Vagina (tissue), 2 donors: ENCODE measurements around the gene JAM3. TPM values are rescaled to one million over a fixed set of nuclear protein-coding genes. Genes with fewer than 3 reads are reported as not detected.

Experiments
- DNase-seq, 2 donors: peaks; one replicate each; pipeline ENCODE4 v3.0.0-alpha.2; 2017; ENCODE audit errors: extremely low spot score in 2 of 2
- H3K27ac ChIP-seq: fragments of 200-600 bp; sonication (generic); one replicate; pipeline ENCODE4 v1.5.1; 2019
- H3K27me3 ChIP-seq: fragments of 200-600 bp; sonication (generic); one replicate; pipeline ENCODE4 v1.5.1; 2019
- H3K36me3 ChIP-seq, 2 donors: fragments of 200-600 bp; sonication (generic); one replicate each; pipeline ENCODE4 v1.5.1; 2017 to 2019
- H3K4me1 ChIP-seq: fragments of 200-600 bp; sonication (generic); one replicate; pipeline ENCODE4 v1.5.1; 2019
- H3K4me3 ChIP-seq, 2 donors: fragments of 200-600 bp; sonication (generic); 1 replicate in 1 of 2; 2 replicates in 1 of 2; pipeline ENCODE4 v1.5.1; 2016 to 2019
- H3K9me3 ChIP-seq: fragments of 200-600 bp; sonication (generic); one replicate; pipeline ENCODE4 v1.5.1; 2019
- POLR2A ChIP-seq, 2 donors: fragments of 450-650 bp; IDR thresholded peaks; one replicate each; pipeline ENCODE4 v1.6.1; 2017; ENCODE audit warnings: antibody characterized with exemption in 2 of 2, mild to moderate bottlenecking in 2 of 2, moderate library complexity in 2 of 2
- POLR2AphosphoS5 ChIP-seq, 2 donors: sonication (generic); formaldehyde crosslinking; IDR thresholded peaks; one replicate each; pipeline ENCODE4 v1.9.0; 2017; ENCODE audit warnings: antibody characterized with exemption in 2 of 2, mild to moderate bottlenecking in 2 of 2, low read depth in 1 of 2; ENCODE audit not compliant: insufficient read depth in 1 of 2
- intact Hi-C: fragments of 100-400 bp; cut with DNase I; formaldehyde crosslinking; loops from one replicate; pipeline ENCODE4 v1.15.1; 2023
- total RNA-seq: library from RNA; depleted of rRNA; stranded (reverse); fragments of >200 nt; gene quantifications from one replicate; pipeline ENCODE4 v1.2.3, GENCODE V29; 2016
- TF ChIP-seq, protein P1 (sequence below), 3 experiments: fragments of 450-650 bp in 2 of 3; fragments of 200-600 bp in 1 of 3; sonication (generic) in 1 of 3; IDR thresholded peaks; one replicate each; pipeline ENCODE4 v1.5.1; 2017 to 2019; ENCODE audit warnings: antibody characterized with exemption in 3 of 3, mild to moderate bottlenecking in 2 of 3, moderate library complexity in 2 of 3

Gene JAM3
- total RNA-seq, 1 donor from 2014 or later: 31.7 TPM

DNA sequence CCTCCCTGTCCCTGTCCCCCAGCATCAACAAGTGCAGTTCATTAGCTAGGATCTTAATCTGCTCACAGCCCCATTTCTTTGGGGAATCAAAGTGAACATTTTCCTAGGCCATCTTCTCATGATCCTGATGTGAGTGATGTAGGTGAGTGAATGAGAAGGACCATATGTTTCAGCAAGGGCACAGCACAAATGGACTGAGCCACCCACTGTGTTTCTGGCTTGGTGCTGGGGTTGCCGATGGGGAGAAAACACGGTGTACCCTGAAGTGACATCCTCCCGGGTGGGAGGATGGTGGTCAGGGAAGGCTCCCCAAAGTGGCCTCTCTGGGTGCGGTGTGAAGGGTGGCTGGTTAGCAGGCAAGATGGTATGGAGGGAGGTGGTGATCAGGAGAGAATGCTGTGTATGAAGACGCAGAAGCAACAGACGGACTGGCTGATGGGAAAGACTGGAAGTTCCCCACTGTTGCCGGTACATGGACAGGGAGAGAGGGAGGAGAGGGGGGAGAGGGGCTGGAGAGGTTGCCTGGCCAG, 72.2 kb downstream of the JAM3 start:
- TF ChIP-seq, protein P1, sequence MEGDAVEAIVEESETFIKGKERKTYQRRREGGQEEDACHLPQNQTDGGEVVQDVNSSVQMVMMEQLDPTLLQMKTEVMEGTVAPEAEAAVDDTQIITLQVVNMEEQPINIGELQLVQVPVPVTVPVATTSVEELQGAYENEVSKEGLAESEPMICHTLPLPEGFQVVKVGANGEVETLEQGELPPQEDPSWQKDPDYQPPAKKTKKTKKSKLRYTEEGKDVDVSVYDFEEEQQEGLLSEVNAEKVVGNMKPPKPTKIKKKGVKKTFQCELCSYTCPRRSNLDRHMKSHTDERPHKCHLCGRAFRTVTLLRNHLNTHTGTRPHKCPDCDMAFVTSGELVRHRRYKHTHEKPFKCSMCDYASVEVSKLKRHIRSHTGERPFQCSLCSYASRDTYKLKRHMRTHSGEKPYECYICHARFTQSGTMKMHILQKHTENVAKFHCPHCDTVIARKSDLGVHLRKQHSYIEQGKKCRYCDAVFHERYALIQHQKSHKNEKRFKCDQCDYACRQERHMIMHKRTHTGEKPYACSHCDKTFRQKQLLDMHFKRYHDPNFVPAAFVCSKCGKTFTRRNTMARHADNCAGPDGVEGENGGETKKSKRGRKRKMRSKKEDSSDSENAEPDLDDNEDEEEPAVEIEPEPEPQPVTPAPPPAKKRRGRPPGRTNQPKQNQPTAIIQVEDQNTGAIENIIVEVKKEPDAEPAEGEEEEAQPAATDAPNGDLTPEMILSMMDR (IDR thresholded peaks at IDR 0.05): no peak
- TF ChIP-seq POLR2A (IDR thresholded peaks at IDR 0.05) (no peak), POLR2AphosphoS5 (IDR thresholded peaks at IDR 0.05; ENCODE audit: insufficient read depth in 1 of 2, low read depth in 1 of 2) (no peak)
- Histone ChIP-seq H3K4me3 (no peak overlapping the region), H3K4me1 (peaks cover 16% of the 10 kb centered on the region), H3K27ac (peak overlapping the region; percentile 61), H3K9me3 (no peaks in the 10 kb centered on the region), H3K27me3 (no peaks in the 10 kb centered on the region), H3K36me3 (peaks cover 0 to 9% of the 10 kb centered on the region in 2 donors)
- DNase-seq: no peak
- intact Hi-C loops: loop anchor here (5.0 to 10.0 kb wide), 2 partner anchors 74 to 226 kb away; partner anchors contain the start of gene JAM3

DNA sequence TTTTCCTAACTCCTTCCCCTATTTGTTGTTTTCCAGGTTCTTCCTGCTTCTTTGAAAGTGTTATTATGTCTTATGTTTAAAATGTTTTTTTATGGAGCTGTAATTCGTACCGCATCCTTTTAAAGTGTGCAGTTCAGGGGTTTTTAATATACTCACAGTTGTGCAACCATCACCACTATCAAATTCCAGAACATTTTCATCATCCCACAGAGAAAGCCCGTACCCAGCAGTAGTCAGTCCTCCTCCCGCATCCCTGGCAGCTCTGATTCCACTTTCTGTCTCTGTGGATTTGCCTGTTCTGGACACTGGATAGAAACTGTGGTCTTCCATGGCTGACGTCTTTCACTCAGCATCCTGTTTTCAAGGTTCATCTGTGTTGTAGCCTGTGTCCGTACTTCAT, 73.7 kb downstream of the JAM3 start:
- H3K27me3 ChIP-seq: no peaks in the 10 kb centered on the region
- intact Hi-C loops: loop anchor here (5.0 to 10.0 kb wide), 2 partner anchors 75 to 228 kb away; partner anchors contain the start of gene JAM3
- DNase-seq: no peak
- no peaks in the 10 kb centered on the region for H3K9me3 ChIP-seq
- H3K4me3 ChIP-seq: no peak overlapping the region
- H3K27ac ChIP-seq: peak overlapping the region; percentile 61
- H3K36me3 ChIP-seq: peaks cover 0 to 10% of the 10 kb centered on the region in 2 donors
- H3K4me1 ChIP-seq: peaks cover 16% of the 10 kb centered on the region
- no peak for TF ChIP-seq POLR2AphosphoS5 (IDR thresholded peaks at IDR 0.05; ENCODE audit: insufficient read depth in 1 of 2, low read depth in 1 of 2)
- TF ChIP-seq, protein P1 (IDR thresholded peaks at IDR 0.05): no peak
- no peak for TF ChIP-seq POLR2A (IDR thresholded peaks at IDR 0.05)

DNA sequence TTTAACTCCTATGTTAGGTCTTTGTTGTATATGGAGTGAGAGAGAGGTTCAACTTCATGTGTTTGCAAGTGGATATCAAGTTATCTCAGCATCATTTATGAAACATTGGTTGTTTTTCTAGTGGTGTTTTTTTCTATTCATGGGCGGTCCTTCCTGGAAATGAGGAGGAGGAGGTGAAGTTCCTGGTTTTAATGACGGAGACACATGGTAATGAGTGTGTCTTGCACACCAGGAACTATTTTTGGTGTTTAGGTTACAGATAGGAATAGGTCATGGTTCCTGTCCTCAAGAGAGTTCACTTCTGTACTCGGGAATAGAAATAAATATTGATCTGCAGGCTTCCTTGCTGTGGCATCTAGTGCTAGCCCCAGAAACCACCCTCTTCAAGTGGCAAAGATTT, 74.9 kb downstream of the JAM3 start:
- intact Hi-C loops: loop anchor here (5.0 to 10.0 kb wide), 2 partner anchors 76 to 229 kb away; partner anchors contain the start of gene JAM3
- H3K27me3 ChIP-seq: no peaks in the 10 kb centered on the region
- no peak overlapping the region for H3K4me3 ChIP-seq
- no peaks in the 10 kb centered on the region for H3K9me3 ChIP-seq
- H3K4me1 ChIP-seq: peaks cover 16% of the 10 kb centered on the region
- TF ChIP-seq POLR2AphosphoS5 (IDR thresholded peaks at IDR 0.05; ENCODE audit: insufficient read depth in 1 of 2, low read depth in 1 of 2) (no peak), POLR2A (IDR thresholded peaks at IDR 0.05) (no peak)
- TF ChIP-seq, protein P1 (IDR thresholded peaks at IDR 0.05): no peak
- no peak for DNase-seq
- H3K36me3 ChIP-seq: peaks cover 0 to 21% of the 10 kb centered on the region in 2 donors
- H3K27ac ChIP-seq: no peak overlapping the region

DNA sequence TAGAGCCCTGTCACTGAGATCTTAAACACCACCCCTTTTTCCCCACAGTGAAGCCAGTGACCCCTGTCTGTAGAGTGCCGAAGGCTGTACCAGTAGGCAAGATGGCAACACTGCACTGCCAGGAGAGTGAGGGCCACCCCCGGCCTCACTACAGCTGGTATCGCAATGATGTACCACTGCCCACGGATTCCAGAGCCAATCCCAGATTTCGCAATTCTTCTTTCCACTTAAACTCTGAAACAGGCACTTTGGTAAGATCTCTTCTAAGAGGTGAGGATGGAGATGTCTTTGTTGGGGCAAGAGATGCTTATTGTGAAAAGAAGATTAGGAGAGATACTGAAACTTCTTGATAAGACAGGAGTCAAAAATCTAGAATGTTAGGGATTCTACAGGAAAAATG, 75.9 kb downstream of the JAM3 start:
- intact Hi-C loops: loop anchor here (5.0 to 10.0 kb wide), 2 partner anchors 77 to 230 kb away; partner anchors contain the start of gene JAM3
- H3K27me3 ChIP-seq: no peaks in the 10 kb centered on the region
- DNase-seq: no peak
- no peak overlapping the region for H3K4me3 ChIP-seq
- no peaks in the 10 kb centered on the region for H3K9me3 ChIP-seq
- H3K4me1 ChIP-seq: peaks cover 10% of the 10 kb centered on the region
- TF ChIP-seq, protein P1 (IDR thresholded peaks at IDR 0.05): no peak
- no peak for TF ChIP-seq POLR2A (IDR thresholded peaks at IDR 0.05)
- H3K27ac ChIP-seq: no peak overlapping the region
- H3K36me3 ChIP-seq: peaks cover 0 to 31% of the 10 kb centered on the region in 2 donors

DNA sequence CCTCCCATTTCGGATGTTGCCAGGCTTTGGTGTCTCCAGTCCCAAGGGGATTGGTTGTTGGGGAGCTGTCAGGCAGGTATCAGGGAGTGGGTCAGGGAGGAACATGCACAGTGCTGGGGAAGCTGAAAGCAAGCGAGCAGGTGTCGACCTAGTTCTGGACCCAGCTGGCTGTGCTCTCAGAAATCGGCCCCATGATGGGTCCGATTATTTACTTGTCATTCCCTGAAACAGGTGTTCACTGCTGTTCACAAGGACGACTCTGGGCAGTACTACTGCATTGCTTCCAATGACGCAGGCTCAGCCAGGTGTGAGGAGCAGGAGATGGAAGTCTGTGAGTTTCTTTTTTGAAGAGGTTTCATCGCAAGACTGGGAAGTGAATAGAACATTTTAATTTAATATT, 76.8 kb downstream of the JAM3 start:
- H3K36me3 ChIP-seq: peaks cover 0 to 40% of the 10 kb centered on the region in 2 donors
- TF ChIP-seq POLR2A (IDR thresholded peaks at IDR 0.05) (no peak), POLR2AphosphoS5 (IDR thresholded peaks at IDR 0.05; ENCODE audit: insufficient read depth in 1 of 2, low read depth in 1 of 2) (no peak)
- TF ChIP-seq, protein P1 (IDR thresholded peaks at IDR 0.05): no peak
- H3K4me1 ChIP-seq: peaks cover 8% of the 10 kb centered on the region
- H3K4me3 ChIP-seq: no peak overlapping the region
- no peaks in the 10 kb centered on the region for H3K9me3 ChIP-seq
- DNase-seq: no peak
- intact Hi-C loops: loop anchor here (10.0 kb wide), 1 partner anchor 231 kb away; no protein-coding TSS in a partner anchor
- no peak overlapping the region for H3K27ac ChIP-seq
- H3K27me3 ChIP-seq: no peaks in the 10 kb centered on the region
